H1 (cell line): ENCODE data around the gene CYB561. TPM values are rescaled to one million over a fixed set of nuclear protein-coding genes. Genes with fewer than 3 reads are reported as not detected.

Experiments
- CTCF ChIA-PET: fragments of 300-600 bp; sonication (Branson Sonifier 250); formaldehyde crosslinking; loops from one replicate; lab custom pipeline; 2021; ENCODE audit not compliant: partially characterized antibody; lab: Charles Lee
- POLR2A ChIA-PET: fragments of 300-600 bp; sonication (Branson Sonifier 250); formaldehyde crosslinking; loops from one replicate; lab custom pipeline; 2021; ENCODE audit warnings: inconsistent platforms; ENCODE audit not compliant: partially characterized antibody; lab: Charles Lee
- DNase-seq, 2 experiments: peaks; one replicate each; pipeline versions ENCODE4 v3.0.0 to v3.0.0-alpha.2; 2010 to 2022; ENCODE audit warnings: low spot score in 2 of 2, low read depth in 1 of 2, mixed read lengths in 1 of 2
- FAIRE-seq: peaks from 2 replicates; lab custom pipeline; 2011; peaks lifted over from hg19 to GRCh38; lab: Jason Lieb, UNC
- H2AFZ ChIP-seq: 2 replicates; pipeline ENCODE4 v1.8.1; 2012; ENCODE audit warnings: low read length, inconsistent platforms
- H2AK5ac ChIP-seq: 2 replicates; pipeline ENCODE4 v1.6.1; 2013; ENCODE audit warnings: low read depth, low read length
- H2BK120ac ChIP-seq: replicated peaks from 2 replicates; pipeline ENCODE3; 2013; ENCODE audit warnings: low read depth, low read length, inconsistent platforms
- H2BK12ac ChIP-seq: 2 replicates; pipeline ENCODE4 v1.6.1; 2013; ENCODE audit warnings: low read depth, low read length
- H2BK15ac ChIP-seq: 2 replicates; pipeline ENCODE4 v1.6.1; 2013; ENCODE audit warnings: low read length
- H2BK20ac ChIP-seq: 2 replicates; pipeline ENCODE4 v1.6.1; 2013; ENCODE audit warnings: low read length
- H2BK5ac ChIP-seq: 2 replicates; pipeline ENCODE4 v1.6.1; 2013; ENCODE audit warnings: low read depth, low read length
- H3K14ac ChIP-seq: 2 replicates; pipeline ENCODE4 v1.6.1; 2013; ENCODE audit warnings: inconsistent platforms; ENCODE audit not compliant: insufficient read length
- H3K18ac ChIP-seq: 2 replicates; pipeline ENCODE4 v1.6.1; 2013; ENCODE audit warnings: low read length; ENCODE audit errors: extremely low read depth
- H3K23ac ChIP-seq: 2 replicates; pipeline ENCODE4 v1.6.1; 2013; ENCODE audit warnings: inconsistent platforms; ENCODE audit not compliant: insufficient read length
- H3K23me2 ChIP-seq: 2 replicates; pipeline ENCODE4 v1.6.1; 2013; ENCODE audit warnings: low read depth, low read length
- H3K27ac ChIP-seq: 2 replicates; pipeline ENCODE4 v1.6.1; 2011; ENCODE audit warnings: low read depth, low read length, inconsistent platforms
- H3K27me3 ChIP-seq, 4 experiments: replicated peaks in 1 of 4; 1 replicate in 1 of 4; 2 replicates in 3 of 4; pipeline versions ENCODE4 v1.6.1 to v1.8.1; 2011 to 2013; ENCODE audit warnings: low read length in 3 of 4, mild to moderate bottlenecking in 3 of 4, inconsistent platforms in 2 of 4, mixed read lengths in 2 of 4, moderate library complexity in 1 of 4; ENCODE audit not compliant: control insufficient read depth in 3 of 4, insufficient read depth in 3 of 4; ENCODE audit errors: extremely low read depth in 1 of 4
- H3K36me3 ChIP-seq, 4 experiments: 2 replicates each; pipeline versions ENCODE4 v1.6.1 to v1.8.1; 2011 to 2013; ENCODE audit warnings: mild to moderate bottlenecking in 4 of 4, low read length in 3 of 4, moderate library complexity in 2 of 4, control low read depth in 1 of 4, inconsistent platforms in 1 of 4; ENCODE audit not compliant: insufficient read depth in 4 of 4, control insufficient read depth in 2 of 4
- H3K4ac ChIP-seq: replicated peaks from 2 replicates; pipeline ENCODE3; 2013; ENCODE audit warnings: low read length, low read depth, mixed read lengths, inconsistent platforms; ENCODE audit not compliant: insufficient read length
- H3K4me1 ChIP-seq, 4 experiments: replicated peaks in 1 of 4; 1 replicate in 1 of 4; 2 replicates in 3 of 4; pipeline versions ENCODE4 v1.6.1 to v1.8.1; 2011 to 2013; ENCODE audit warnings: low read length in 3 of 4, inconsistent platforms in 2 of 4, mixed read lengths in 1 of 4; ENCODE audit not compliant: insufficient read depth in 4 of 4, control insufficient read depth in 3 of 4
- H3K4me2 ChIP-seq, 2 experiments: 2 replicates each; pipeline versions ENCODE4 v1.6.1 to v1.8.1; 2011 to 2013; ENCODE audit warnings: low read depth in 2 of 2, low read length in 2 of 2, control low read depth in 1 of 2, inconsistent platforms in 1 of 2, mild to moderate bottlenecking in 1 of 2; ENCODE audit not compliant: insufficient read depth in 1 of 2
- H3K4me3 ChIP-seq, 4 experiments: fragments of 200-600, 300-600 bp in 1 of 4; sonication (generic), shearing (Covaris generic), sonication (Bioruptor Twin) in 1 of 4; 2 replicates each; pipeline versions ENCODE4 v1.5.1 to v1.8.1; 2011 to 2016; ENCODE audit warnings: low read length in 4 of 4, low read depth in 3 of 4, control low read depth in 2 of 4, inconsistent platforms in 2 of 4, mild to moderate bottlenecking in 2 of 4, mixed read lengths in 1 of 4, moderate library complexity in 1 of 4; ENCODE audit not compliant: insufficient read depth in 2 of 4; ENCODE audit errors: extremely low read depth in 1 of 4
- H3K56ac ChIP-seq: replicated peaks from 2 replicates; pipeline ENCODE3; 2013; ENCODE audit warnings: low read depth, mild to moderate bottlenecking, mixed read lengths, low read length, inconsistent platforms; ENCODE audit not compliant: insufficient read length
- H3K79me1 ChIP-seq: 2 replicates; pipeline ENCODE4 v1.6.1; 2013; ENCODE audit warnings: low read depth, low read length, control low read depth
- H3K79me2 ChIP-seq, 2 experiments: 2 replicates each; pipeline versions ENCODE4 v1.6.1 to v1.8.1; 2012 to 2013; ENCODE audit warnings: low read length in 2 of 2, mild to moderate bottlenecking in 2 of 2, inconsistent platforms in 1 of 2; ENCODE audit not compliant: insufficient read depth in 2 of 2, control insufficient read depth in 1 of 2
- H3K9ac ChIP-seq, 4 experiments: replicated peaks in 1 of 4; 1 replicate in 1 of 4; 2 replicates in 3 of 4; pipeline versions ENCODE4 v1.6.1 to v1.8.1; 2011 to 2013; ENCODE audit warnings: low read depth in 3 of 4, low read length in 3 of 4, control low read depth in 2 of 4, mild to moderate bottlenecking in 2 of 4, moderate library complexity in 2 of 4, inconsistent platforms in 1 of 4; ENCODE audit errors: extremely low read depth in 1 of 4
- H3K9me3 ChIP-seq, 2 experiments: 2 replicates each; pipeline versions ENCODE4 v1.6.1 to v1.8.1; 2012 to 2013; ENCODE audit warnings: mild to moderate bottlenecking in 2 of 2, moderate library complexity in 2 of 2, control low read depth in 1 of 2, inconsistent platforms in 1 of 2, low read depth in 1 of 2, low read length in 1 of 2, mixed read lengths in 1 of 2; ENCODE audit not compliant: insufficient read depth in 2 of 2
- H4K20me1 ChIP-seq, 2 experiments: replicated peaks in 1 of 2; 2 replicates each; pipeline versions ENCODE3 to v1.8.1; 2011 to 2013; ENCODE audit warnings: inconsistent platforms in 2 of 2, low read length in 2 of 2, mild to moderate bottlenecking in 1 of 2; ENCODE audit not compliant: insufficient read depth in 2 of 2, control insufficient read depth in 1 of 2
- H4K5ac ChIP-seq: 2 replicates; pipeline ENCODE4 v1.6.1; 2013; ENCODE audit warnings: low read length, low read depth, mixed read lengths, inconsistent platforms; ENCODE audit not compliant: insufficient read length
- H4K8ac ChIP-seq: 2 replicates; pipeline ENCODE4 v1.8.0; 2013; ENCODE audit warnings: mild to moderate bottlenecking, moderate library complexity, low read length, inconsistent platforms; ENCODE audit not compliant: insufficient read depth; ENCODE audit errors: extremely low read depth
- H4K91ac ChIP-seq: replicated peaks from 2 replicates; pipeline ENCODE3; 2013; ENCODE audit warnings: low read length, mixed read lengths, inconsistent platforms; ENCODE audit not compliant: insufficient read length
- ATF3 ChIP-seq: IDR thresholded peaks from 2 replicates; pipeline ENCODE4 v1.6.1; 2011; ENCODE audit warnings: low read depth, mild to moderate bottlenecking, low read length; ENCODE audit not compliant: insufficient read depth
- BRCA1 ChIP-seq: IDR thresholded peaks from 2 replicates; pipeline ENCODE4 v1.6.1; 2012; ENCODE audit warnings: low read depth, low read length, improper control_type of control experiment
- CBX8 ChIP-seq: fragments of 300-800, 300-1000 bp; sonication (generic); IDR thresholded peaks from 2 replicates; pipeline ENCODE4 v1.7.1; 2016; ENCODE audit warnings: low read depth, low read length, borderline replicate concordance
- CHD2 ChIP-seq: IDR thresholded peaks from 2 replicates; pipeline ENCODE4 v1.6.1; 2012; ENCODE audit warnings: low read length, improper control_type of control experiment
- CTBP2 ChIP-seq: IDR thresholded peaks from 2 replicates; pipeline ENCODE4 v1.7.0; 2011; ENCODE audit warnings: borderline replicate concordance, mild to moderate bottlenecking, moderate library complexity, mixed read lengths, low read length; ENCODE audit not compliant: insufficient read depth, insufficient read length
- KDM4A ChIP-seq: IDR thresholded peaks from one replicate; pipeline ENCODE4 v1.7.1; 2012; ENCODE audit warnings: low read depth, mild to moderate bottlenecking, moderate library complexity, low read length, inconsistent platforms; ENCODE audit not compliant: severe bottlenecking
- RBBP5 ChIP-seq: IDR thresholded peaks from 2 replicates; pipeline ENCODE4 v1.7.1; 2012; ENCODE audit warnings: low read depth, mild to moderate bottlenecking, inconsistent platforms, low read length, moderate library complexity, borderline replicate concordance
- SP4 ChIP-seq: IDR thresholded peaks from 2 replicates; pipeline ENCODE4 v1.6.1; 2012; ENCODE audit warnings: low read length, inconsistent platforms
- SRF ChIP-seq: IDR thresholded peaks from 2 replicates; pipeline ENCODE4 v1.6.1; 2011; ENCODE audit warnings: mild to moderate bottlenecking, low read depth, low read length, moderate library complexity
- TAF7 ChIP-seq: optimal IDR thresholded peaks from 2 replicates; pipeline ENCODE3; 2011; ENCODE audit warnings: low read depth, mild to moderate bottlenecking, inconsistent platforms, low read length, moderate library complexity, borderline replicate concordance
- YY1 ChIP-seq: IDR thresholded peaks from 2 replicates; pipeline ENCODE4 v1.6.1; 2011; ENCODE audit warnings: low read depth, mild to moderate bottlenecking, low read length
- ZNF274 ChIP-seq: IDR thresholded peaks from 2 replicates; pipeline ENCODE4 v1.7.0; 2012; ENCODE audit warnings: low read length, borderline replicate concordance; ENCODE audit errors: extremely low read depth
- WGBS, 2 experiments: shearing (Covaris generic) in 1 of 2; methylation state at CpG; one replicate each; pipeline versions ENCODE4 v1.1.6 to v1.1.7; 2013 to 2015; ENCODE audit warnings: low lambda C conversion rate in 2 of 2, mixed read lengths in 2 of 2, inconsistent platforms in 1 of 2, low coverage in 1 of 2, missing lambda C conversion rate in 1 of 2; ENCODE audit not compliant: insufficient replicate concordance in 2 of 2, insufficient coverage in 1 of 2, insufficient read length in 1 of 2; ENCODE audit errors: extremely low coverage in 1 of 2, missing lambda C conversion rate in 1 of 2; 5-methylcytosine and 5-hydroxymethylcytosine counted together
- polyA plus RNA-seq, 7 experiments: library from polyadenylated mRNA; depleted of rRNA in 3 of 7; stranded (reverse) in 5 of 7; unstranded in 2 of 7; fragments of >200 nt in 5 of 7; fragments of 200-250 nt in 2 of 7; gene quantifications; 1 replicate in 5 of 7; 2 replicates in 1 of 7; 4 replicates in 1 of 7; pipeline versions ENCODE4 v1.2.1 to v1.2.3, GENCODE V29; 2011 to 2013; ENCODE audit warnings: missing spikeins in 2 of 7, mixed read lengths in 2 of 7
- total RNA-seq: library from RNA; stranded (reverse); fragmentation: NEBNext Ultra II Directional; extraction: Animal tissue kit (Norgen Biotek cat#: 25700); gene quantifications from 2 replicates; pipeline ENCODE4 v1.2.1, GENCODE V29; 2021

The CYB561 gene
- total and polyA plus RNA-seq, 2 of the 8 experiments (the other 6 are each of a cell fraction or from before 2014, with no cell fraction given) = 19.7 to 23.4 TPM

GRCh38 chr17:63490858-63491400 lies 44.8 kb upstream of the CYB561 start:
- ChIA-PET POLR2A (interaction anchor here (0.6 to 1.6 kb wide), 3 partner anchors 14 to 59 kb away, joined by 3 read pairs; partner anchors contain the start of genes ACE and DCAF7), CTCF (interaction anchor here (0.6 to 7.2 kb wide), 8 partner anchors 8 to 129 kb away, joined by 3 to 66 read pairs (median 4); partner anchors contain the start of gene ACE)
- Histone ChIP-seq H2BK120ac (no peak overlapping the region), H3K18ac (no peak overlapping the region), H2BK12ac (0 out of 2 replicates have a peak overlapping the region, but pooled peaks have one; percentile 60), H4K8ac (no peak overlapping the region), H3K27me3 (peaks cover 0 to 4% (median 0%) of the 10 kb centered on the region in 4 experiments; a peak in 1 of 7 replicates), H3K79me2 (no peaks in the 10 kb centered on the region), H3K9ac (no peak overlapping the region), H3K4me3 (no peak overlapping the region), H3K23me2 (no peaks in the 10 kb centered on the region), H2BK20ac (no peak overlapping the region), H3K14ac (no peak overlapping the region), H3K23ac (no peak overlapping the region), H3K4me2 (no peak overlapping the region), H4K91ac (no peak overlapping the region), H3K79me1 (no peaks in the 10 kb centered on the region), H2BK15ac (no peak overlapping the region), H2AK5ac (no peak overlapping the region), H4K20me1 (peaks cover 0 to 2% of the 10 kb centered on the region in 2 experiments), H3K36me3 (no peaks in the 10 kb centered on the region), H2AFZ (no peak overlapping the region), H3K27ac (no peak overlapping the region), H3K4ac (no peak overlapping the region), H3K4me1 (peaks cover 0 to 3% (median 0%) of the 10 kb centered on the region in 4 experiments; a peak in 1 of 7 replicates), H2BK5ac (no peak overlapping the region), H4K5ac (no peak overlapping the region), H3K56ac (no peak overlapping the region), H3K9me3 (no peaks in the 10 kb centered on the region)
- 89% methylated on average over 13 of the region's 22 CpGs; no CpG with 5 or more reads in 1 of the 2 experiments for WGBS, 2 experiments
- DNase-seq = no peak
- no peak for FAIRE-seq
- TF ChIP-seq YY1 (no peak), SRF (no peak), CHD2 (no peak), KDM4A (no peak), RBBP5 (no peak), CTBP2 (no peak), ZNF274 (no peak), CBX8 (no peak), ATF3 (no peak), SP4 (no peak), BRCA1 (no peak), TAF7 (no peak)
